Measurements from ENCODE around the gene RNF144A. TPM values are rescaled to one million over a fixed set of nuclear protein-coding genes. Genes with fewer than 3 reads are reported as not detected.

Gene RNF144A
- total RNA-seq, 1 experiment from 2014 or later = 13.6 TPM

- TF ChIP-seq, protein P1, sequence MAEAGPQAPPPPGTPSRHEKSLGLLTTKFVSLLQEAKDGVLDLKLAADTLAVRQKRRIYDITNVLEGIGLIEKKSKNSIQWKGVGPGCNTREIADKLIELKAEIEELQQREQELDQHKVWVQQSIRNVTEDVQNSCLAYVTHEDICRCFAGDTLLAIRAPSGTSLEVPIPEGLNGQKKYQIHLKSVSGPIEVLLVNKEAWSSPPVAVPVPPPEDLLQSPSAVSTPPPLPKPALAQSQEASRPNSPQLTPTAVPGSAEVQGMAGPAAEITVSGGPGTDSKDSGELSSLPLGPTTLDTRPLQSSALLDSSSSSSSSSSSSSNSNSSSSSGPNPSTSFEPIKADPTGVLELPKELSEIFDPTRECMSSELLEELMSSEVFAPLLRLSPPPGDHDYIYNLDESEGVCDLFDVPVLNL (CRISPR knock-in tag; IDR thresholded peaks at IDR 0.05; ENCODE audit: borderline replicate concordance, low read depth) = no peak
- no peak for TF ChIP-seq RORB (CRISPR knock-in tag; IDR thresholded peaks at IDR 0.05)
- TF ChIP-seq GABPB1 (CRISPR knock-in tag; IDR thresholded peaks at IDR 0.05) = no peak
- no peak for TF ChIP-seq ZNF219 (CRISPR knock-in tag; IDR thresholded peaks at IDR 0.05; ENCODE audit: borderline replicate concordance)
- no peak for TF ChIP-seq ZNF396 (CRISPR knock-in tag; IDR thresholded peaks at IDR 0.05; ENCODE audit: borderline replicate concordance)
- no peak for TF ChIP-seq CTCF (IDR thresholded peaks at IDR 0.05)
Observed at GRCh38 chr2:6908291-6908690, 8.9 kb upstream of the RNF144A start (continued).

- Mint-ChIP-seq H3K4me1 (peaks cover under 1% of the 10 kb centered on the region), H3K4me3 (no peak overlapping the region), H3K36me3 (no peaks in the 10 kb centered on the region), H3K27ac (no peak overlapping the region), H3K9me3 (peaks cover 11% of the 10 kb centered on the region; the same call in 1 of the 2 replicates), H3K27me3 (ENCODE audit: low read depth) (peaks cover 8% of the 10 kb centered on the region)
- DNase-seq (ENCODE audit: low spot score) = no peak
- ATAC-seq = no peak
- POLR2A ChIA-PET = no interaction called here
- CTCF ChIA-PET = interaction anchor here (1.5 kb wide), 1 partner anchor 13 kb away, joined by 4 read pairs; no protein-coding TSS in a partner anchor
- TF ChIP-seq ATF1 (CRISPR knock-in tag; IDR thresholded peaks at IDR 0.05) (no peak), GTF2I (CRISPR knock-in tag; conservative IDR thresholded peaks at IDR 0.05) (no peak), CTCF (IDR thresholded peaks at IDR 0.05) (no peak), GABPB1 (CRISPR knock-in tag; IDR thresholded peaks at IDR 0.05) (no peak), CREB1 (CRISPR knock-in tag; IDR thresholded peaks at IDR 0.05) (no peak), PRDM15 (CRISPR knock-in tag; IDR thresholded peaks at IDR 0.05) (no peak), TCF7 (CRISPR knock-in tag; IDR thresholded peaks at IDR 0.05; ENCODE audit: low read depth) (no peak), EMX1 (CRISPR knock-in tag; IDR thresholded peaks at IDR 0.05) (no peak), ZNF263 (CRISPR knock-in tag; IDR thresholded peaks at IDR 0.05; ENCODE audit: low read depth) (no peak), MAX (CRISPR knock-in tag; IDR thresholded peaks at IDR 0.05) (no peak), NR1H2 (CRISPR knock-in tag; IDR thresholded peaks at IDR 0.05) (no peak), HMGXB4 (CRISPR knock-in tag; IDR thresholded peaks at IDR 0.05) (no peak), JUN (CRISPR knock-in tag; IDR thresholded peaks at IDR 0.05) (no peak), ZNF512 (CRISPR knock-in tag; IDR thresholded peaks at IDR 0.05; ENCODE audit: borderline replicate concordance) (no peak)
- TF ChIP-seq, protein P2, sequence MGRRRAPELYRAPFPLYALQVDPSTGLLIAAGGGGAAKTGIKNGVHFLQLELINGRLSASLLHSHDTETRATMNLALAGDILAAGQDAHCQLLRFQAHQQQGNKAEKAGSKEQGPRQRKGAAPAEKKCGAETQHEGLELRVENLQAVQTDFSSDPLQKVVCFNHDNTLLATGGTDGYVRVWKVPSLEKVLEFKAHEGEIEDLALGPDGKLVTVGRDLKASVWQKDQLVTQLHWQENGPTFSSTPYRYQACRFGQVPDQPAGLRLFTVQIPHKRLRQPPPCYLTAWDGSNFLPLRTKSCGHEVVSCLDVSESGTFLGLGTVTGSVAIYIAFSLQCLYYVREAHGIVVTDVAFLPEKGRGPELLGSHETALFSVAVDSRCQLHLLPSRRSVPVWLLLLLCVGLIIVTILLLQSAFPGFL (CRISPR knock-in tag; IDR thresholded peaks at IDR 0.05; ENCODE audit: borderline replicate concordance) = no peak
Observed at GRCh38 chr2:6909431-6910385, 7.5 kb upstream of the RNF144A start.
